A549 (cell line): Measurements from ENCODE around the gene NT5C3A. TPM values are rescaled to one million over a fixed set of nuclear protein-coding genes. Genes with fewer than 3 reads are reported as not detected.
A peak's percentile ranks its signal among the peaks of the same experiment; 100 is the strongest.

Experiments used
- ATAC-seq, 2 experiments: fragments of 200-7000 bp in 1 of 2; fragments of >200 bp in 1 of 2; cut with Nextera tagmentation in 1 of 2; cut with Tn5 transposase in 1 of 2; 3 replicates each; pipeline versions ENCODE4 v1.8.0 to v1.9.1; 2018 to 2020; ENCODE audit warnings: mild to moderate bottlenecking in 1 of 2, moderate library complexity in 1 of 2
- CTCF ChIA-PET: fragments of 300-600 bp; sonication (Branson Sonifier 250); formaldehyde crosslinking; extraction: SDS; loops from one replicate; lab custom pipeline; 2021; ENCODE audit warnings: antibody characterized with exemption, inconsistent platforms; lab: Yijun Ruan, JAX
- POLR2A ChIA-PET: fragments of 350-600 bp; formaldehyde crosslinking; extraction: SDS; loops from one replicate; lab custom pipeline; 2021; ENCODE audit warnings: antibody characterized with exemption, inconsistent platforms; lab: Yijun Ruan, JAX
- DNase-seq, 2 experiments: peaks; one replicate each; pipeline versions ENCODE4 v3.0.0 to v3.0.0-alpha.2; 2011 to 2016; ENCODE audit warnings: low read depth in 1 of 2, low spot score in 1 of 2
- FAIRE-seq: peaks from 2 replicates; lab custom pipeline; 2011; peaks lifted over from hg19 to GRCh38; lab: Jason Lieb, UNC
- H3K27ac ChIP-seq, 2 experiments: fragments of >200 bp; sonication (Bioruptor Twin); formaldehyde crosslinking; 3 replicates each; pipeline ENCODE4 v1.5.1; 2016 to 2017
- H3K4me1 ChIP-seq: fragments of >200 bp; sonication (Bioruptor Twin); formaldehyde crosslinking; 3 replicates; pipeline ENCODE4 v1.6.1; 2016
- H3K4me2 ChIP-seq: fragments of >200 bp; sonication (Bioruptor Twin); formaldehyde crosslinking; 3 replicates; pipeline ENCODE4 v1.6.1; 2016
- H3K4me3 ChIP-seq: fragments of >200 bp; sonication (Bioruptor Twin); formaldehyde crosslinking; 3 replicates; pipeline ENCODE4 v1.5.1; 2016
- H3K9me3 ChIP-seq: fragments of >200 bp; sonication (Bioruptor Twin); formaldehyde crosslinking; 3 replicates; pipeline ENCODE4 v1.6.1; 2016
- CBX8 ChIP-seq: fragments of 200-600 bp; sonication (generic); IDR thresholded peaks from 2 replicates; pipeline ENCODE4 v1.6.1; 2016
- CEBPB ChIP-seq, 2 experiments: fragments of >200 bp in 1 of 2; sonication (Bioruptor Twin) in 1 of 2; formaldehyde crosslinking in 1 of 2; IDR thresholded peaks; 2 replicates each; pipeline ENCODE4 v1.6.1; 2012 to 2016
- EHF ChIP-seq: fragments of 250-450 bp; sonication (Bioruptor Pico); IDR thresholded peaks from 2 replicates; pipeline ENCODE4 v1.5.0; 2020; ENCODE audit warnings: mild to moderate bottlenecking
- FOSL2 ChIP-seq, 2 experiments: fragments of 450-650 bp in 1 of 2; fragments of >200 bp in 1 of 2; sonication (Bioruptor Twin) in 1 of 2; formaldehyde crosslinking; IDR thresholded peaks; 2 replicates each; pipeline versions ENCODE4 v1.5.0 to v1.6.1; 2016 to 2020; ENCODE audit warnings: mild to moderate bottlenecking in 1 of 2, moderate library complexity in 1 of 2
- FOXS1 ChIP-seq: fragments of 250-450 bp; sonication (Bioruptor Pico); IDR thresholded peaks from 2 replicates; pipeline ENCODE4 v1.5.0; 2020; ENCODE audit warnings: mild to moderate bottlenecking, moderate library complexity
- KDM5A ChIP-seq: fragments of 200-600 bp; sonication (generic); IDR thresholded peaks from 2 replicates; pipeline ENCODE4 v1.6.1; 2016; ENCODE audit warnings: antibody characterized with exemption, mild to moderate bottlenecking
- MAZ ChIP-seq: fragments of 150-350 bp; IDR thresholded peaks from 2 replicates; pipeline ENCODE4 v1.6.1; 2014; ENCODE audit warnings: antibody characterized with exemption, low read depth, low read length, borderline replicate concordance
- PHF8 ChIP-seq: fragments of 200-600 bp; sonication (generic); IDR thresholded peaks from 2 replicates; pipeline ENCODE4 v1.6.1; 2016; ENCODE audit warnings: low read depth, mild to moderate bottlenecking, antibody characterized with exemption, moderate library complexity, borderline replicate concordance
- RAD21 ChIP-seq, 2 experiments: fragments of >200 bp in 1 of 2; sonication (Bioruptor Twin) in 1 of 2; formaldehyde crosslinking in 1 of 2; IDR thresholded peaks in 1 of 2; conservative IDR thresholded peaks in 1 of 2; 2 replicates in 1 of 2; 3 replicates in 1 of 2; pipeline ENCODE4 v1.6.1; 2012 to 2018; ENCODE audit warnings: inconsistent platforms in 1 of 2
- RARB ChIP-seq: fragments of 250-450 bp; sonication (Bioruptor Pico); IDR thresholded peaks from 2 replicates; pipeline ENCODE4 v1.8.0; 2021; ENCODE audit warnings: mild to moderate bottlenecking, moderate library complexity
- SMC3 ChIP-seq: fragments of >200 bp; sonication (Bioruptor Twin); formaldehyde crosslinking; IDR thresholded peaks from 3 replicates; pipeline ENCODE4 v1.6.1; 2018; ENCODE audit warnings: inconsistent platforms
- SREBF2 ChIP-seq: fragments of 450-650 bp; IDR thresholded peaks from 2 replicates; pipeline ENCODE4 v1.6.1; 2014; ENCODE audit warnings: mild to moderate bottlenecking, moderate library complexity
- TFCP2L1 ChIP-seq: fragments of 250-450 bp; sonication (Bioruptor Pico); IDR thresholded peaks from 2 replicates; pipeline ENCODE4 v1.5.0; 2021; ENCODE audit warnings: mild to moderate bottlenecking
- ZFP36 ChIP-seq: fragments of 450-650 bp; IDR thresholded peaks from 2 replicates; pipeline ENCODE4 v1.6.1; 2014; ENCODE audit warnings: borderline replicate concordance; ENCODE audit not compliant: partially characterized antibody
- WGBS: methylation state at CpG from one replicate; pipeline ENCODE4 v1.1.6; 2017; ENCODE audit errors: missing lambda C conversion rate; 5-methylcytosine and 5-hydroxymethylcytosine counted together
- polyA plus RNA-seq, 4 experiments: library from polyadenylated mRNA; depleted of rRNA in 3 of 4; stranded (reverse); fragments of >200 nt; fragmentation: RNase III in 1 of 4; extraction: RNeasy Plus Mini Kit Qiagen cat#74134 plus additional on column Dnase treatment in 1 of 4; gene quantifications; 2 replicates in 3 of 4; 3 replicates in 1 of 4; pipeline ENCODE4 v1.2.3, GENCODE V29; 2011 to 2017
- TF ChIP-seq, protein P1 (sequence below): fragments of 150-350 bp; IDR thresholded peaks from 2 replicates; pipeline ENCODE4 v1.6.1; 2014; ENCODE audit warnings: low read depth, mild to moderate bottlenecking, low read length
- TF ChIP-seq, protein P2 (sequence below): fragments of >200 bp; sonication (Bioruptor Twin); formaldehyde crosslinking; IDR thresholded peaks from 2 replicates; pipeline ENCODE4 v1.6.1; 2016
- TF ChIP-seq, protein P3 (sequence below): fragments of 250-450 bp; sonication (Bioruptor Pico); IDR thresholded peaks from 2 replicates; pipeline ENCODE4 v1.5.0; 2021; ENCODE audit warnings: mild to moderate bottlenecking, moderate library complexity, borderline replicate concordance
- TF ChIP-seq, protein P4 (sequence below): fragments of 450-650 bp; IDR thresholded peaks from 2 replicates; pipeline ENCODE4 v1.6.1; 2014; ENCODE audit warnings: antibody characterized with exemption
- TF ChIP-seq, protein P5 (sequence below): fragments of >200 bp; sonication (Bioruptor Twin); formaldehyde crosslinking; IDR thresholded peaks from 3 replicates; pipeline ENCODE4 v1.5.1; 2016

The NT5C3A gene
- polyA plus RNA-seq, 2 of the 4 experiments (the other 2 are of a cell fraction), result 38.2 to 59.6 TPM

DNA sequence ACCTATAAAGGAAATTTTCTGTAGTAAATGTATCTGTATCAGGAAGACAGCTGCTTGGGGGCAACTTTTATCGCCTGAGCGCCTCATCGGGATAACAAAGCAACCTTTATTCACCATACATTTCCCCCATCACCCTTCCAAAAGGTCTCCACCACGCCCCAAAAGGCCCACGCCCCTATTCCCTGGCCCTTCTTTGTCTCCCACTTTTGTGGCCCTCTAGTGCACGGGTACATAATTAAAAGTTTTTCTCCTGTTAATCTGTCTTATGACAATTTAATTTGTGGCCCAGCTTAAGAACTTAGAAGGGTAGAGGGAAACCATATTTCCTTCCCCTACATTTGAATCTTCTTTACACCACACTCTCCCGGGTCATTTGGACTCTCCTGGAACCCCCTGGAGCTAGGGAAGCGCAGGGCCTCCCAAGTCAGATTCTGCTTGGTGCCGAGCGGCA is 46.0 kb upstream of the NT5C3A start:
- H3K27ac ChIP-seq, result peak overlapping the region; percentile 90 to 97
- ATAC-seq (peak; percentile 62 to 69), DNase-seq (peak in 1 of 2 experiments; percentile 33), FAIRE-seq (no peak)
- H3K4me2 ChIP-seq, result peak overlapping the region; percentile 75
- peaks cover 13% of the 10 kb centered on the region; the same call in 2 of the 3 replicates for H3K4me1 ChIP-seq
- no peaks in the 10 kb centered on the region for H3K9me3 ChIP-seq
- under 1% methylated on average over 10 of the region's 10 CpGs for WGBS
- ChIA-PET POLR2A (interaction anchor here (1.3 kb wide), 1 partner anchor 151 kb away, joined by 5 read pairs; the partner anchor contains the start of gene FKBP9), CTCF (interaction anchor here (0.7 to 4.1 kb wide), 33 partner anchors 10 to 418 kb away, joined by 3 to 26 read pairs (median 4); partner anchors contain the start of genes BBS9, FKBP9 and NT5C3A)
- TF ChIP-seq EHF (CRISPR knock-in tag), result no peak
- TF ChIP-seq, protein P1, sequence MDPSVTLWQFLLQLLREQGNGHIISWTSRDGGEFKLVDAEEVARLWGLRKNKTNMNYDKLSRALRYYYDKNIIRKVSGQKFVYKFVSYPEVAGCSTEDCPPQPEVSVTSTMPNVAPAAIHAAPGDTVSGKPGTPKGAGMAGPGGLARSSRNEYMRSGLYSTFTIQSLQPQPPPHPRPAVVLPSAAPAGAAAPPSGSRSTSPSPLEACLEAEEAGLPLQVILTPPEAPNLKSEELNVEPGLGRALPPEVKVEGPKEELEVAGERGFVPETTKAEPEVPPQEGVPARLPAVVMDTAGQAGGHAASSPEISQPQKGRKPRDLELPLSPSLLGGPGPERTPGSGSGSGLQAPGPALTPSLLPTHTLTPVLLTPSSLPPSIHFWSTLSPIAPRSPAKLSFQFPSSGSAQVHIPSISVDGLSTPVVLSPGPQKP, result no peak
- no peak for TF ChIP-seq TFCP2L1 (CRISPR knock-in tag)
- TF ChIP-seq, protein P2, sequence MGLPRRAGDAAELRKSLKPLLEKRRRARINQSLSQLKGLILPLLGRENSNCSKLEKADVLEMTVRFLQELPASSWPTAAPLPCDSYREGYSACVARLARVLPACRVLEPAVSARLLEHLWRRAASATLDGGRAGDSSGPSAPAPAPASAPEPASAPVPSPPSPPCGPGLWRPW, result no peak
- TF ChIP-seq SREBF2, result no peak
- no peak for TF ChIP-seq CBX8
- TF ChIP-seq, protein P3, sequence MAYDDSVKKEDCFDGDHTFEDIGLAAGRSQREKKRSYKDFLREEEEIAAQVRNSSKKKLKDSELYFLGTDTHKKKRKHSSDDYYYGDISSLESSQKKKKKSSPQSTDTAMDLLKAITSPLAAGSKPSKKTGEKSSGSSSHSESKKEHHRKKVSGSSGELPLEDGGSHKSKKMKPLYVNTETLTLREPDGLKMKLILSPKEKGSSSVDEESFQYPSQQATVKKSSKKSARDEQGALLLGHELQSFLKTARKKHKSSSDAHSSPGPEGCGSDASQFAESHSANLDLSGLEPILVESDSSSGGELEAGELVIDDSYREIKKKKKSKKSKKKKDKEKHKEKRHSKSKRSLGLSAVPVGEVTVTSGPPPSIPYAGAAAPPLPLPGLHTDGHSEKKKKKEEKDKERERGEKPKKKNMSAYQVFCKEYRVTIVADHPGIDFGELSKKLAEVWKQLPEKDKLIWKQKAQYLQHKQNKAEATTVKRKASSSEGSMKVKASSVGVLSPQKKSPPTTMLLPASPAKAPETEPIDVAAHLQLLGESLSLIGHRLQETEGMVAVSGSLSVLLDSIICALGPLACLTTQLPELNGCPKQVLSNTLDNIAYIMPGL (CRISPR knock-in tag), result no peak
- TF ChIP-seq, protein P4, sequence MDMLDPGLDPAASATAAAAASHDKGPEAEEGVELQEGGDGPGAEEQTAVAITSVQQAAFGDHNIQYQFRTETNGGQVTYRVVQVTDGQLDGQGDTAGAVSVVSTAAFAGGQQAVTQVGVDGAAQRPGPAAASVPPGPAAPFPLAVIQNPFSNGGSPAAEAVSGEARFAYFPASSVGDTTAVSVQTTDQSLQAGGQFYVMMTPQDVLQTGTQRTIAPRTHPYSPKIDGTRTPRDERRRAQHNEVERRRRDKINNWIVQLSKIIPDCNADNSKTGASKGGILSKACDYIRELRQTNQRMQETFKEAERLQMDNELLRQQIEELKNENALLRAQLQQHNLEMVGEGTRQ, result no peak
- no peak for TF ChIP-seq RARB (CRISPR knock-in tag)
- no peak for TF ChIP-seq FOSL2 (IDR thresholded peaks at IDR 0.05)
- no peak for TF ChIP-seq FOSL2 (CRISPR knock-in tag; IDR thresholded peaks at IDR 0.05)
- no peak for TF ChIP-seq CEBPB (IDR thresholded peaks at IDR 0.05)
- no peak for TF ChIP-seq PHF8
- TF ChIP-seq MAZ, result no peak
- peak overlapping the region; percentile 90 for H3K4me3 ChIP-seq

DNA sequence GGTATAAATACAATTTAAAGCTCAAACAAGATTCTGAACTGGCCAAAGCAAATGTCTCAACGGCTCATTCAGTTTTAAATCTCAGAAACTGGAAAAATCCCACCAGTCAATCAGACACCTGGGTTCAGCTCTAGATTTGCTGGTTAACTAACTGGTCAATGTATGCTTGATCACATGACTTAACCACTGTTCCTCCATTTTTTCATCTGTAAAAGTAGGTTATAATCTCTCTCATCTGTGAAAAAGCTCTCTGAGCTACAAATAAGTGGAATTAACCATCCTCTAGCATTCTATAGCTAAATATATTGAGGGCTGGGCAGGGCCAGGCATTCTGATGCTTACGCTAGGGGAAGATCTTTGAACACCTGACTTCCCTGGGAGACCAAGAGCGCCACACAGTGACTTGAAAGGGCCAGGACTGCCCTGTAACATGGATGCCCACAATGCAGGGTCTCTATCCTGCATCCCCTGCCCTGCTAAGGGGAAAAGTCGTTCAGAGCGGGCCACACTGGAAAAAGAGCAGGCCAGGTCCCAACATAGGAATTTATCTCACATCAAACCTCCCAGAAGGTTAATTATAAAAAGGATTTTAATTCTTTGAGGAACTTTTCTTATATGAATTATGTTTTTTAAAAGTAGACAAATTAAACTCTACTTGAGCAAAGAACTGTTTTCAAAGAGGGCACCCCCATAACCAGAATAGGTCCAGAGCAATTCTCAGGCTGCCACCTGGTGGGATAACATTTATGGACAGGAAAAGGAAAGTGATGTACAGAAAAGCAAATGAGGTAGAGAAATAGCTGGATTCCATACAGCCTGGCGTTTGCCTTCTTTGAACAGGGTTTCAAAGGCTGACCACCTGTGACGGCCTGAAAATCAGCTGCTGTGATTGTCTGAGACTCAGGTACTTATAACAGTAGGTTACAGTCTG is 44.8 kb upstream of the NT5C3A start:
- Histone ChIP-seq H3K4me3 (peak overlapping the region; percentile 90), H3K4me1 (peaks cover 13% of the 10 kb centered on the region; the same call in 2 of the 3 replicates), H3K27ac (peak overlapping the region in 1 of 2 experiments; percentile 47; a peak in 1 of 6 replicates), H3K9me3 (no peaks in the 10 kb centered on the region), H3K4me2 (peak overlapping the region; percentile 75)
- ATAC-seq (peak; percentile 32 to 63; a peak in 3 of 6 replicates), FAIRE-seq (no peak), DNase-seq (peak; percentile 18 to 62)
- POLR2A ChIA-PET, result interaction anchor here (1.3 kb wide), 1 partner anchor 150 kb away, joined by 5 read pairs; the partner anchor contains the start of gene FKBP9
- TF ChIP-seq, protein P5, sequence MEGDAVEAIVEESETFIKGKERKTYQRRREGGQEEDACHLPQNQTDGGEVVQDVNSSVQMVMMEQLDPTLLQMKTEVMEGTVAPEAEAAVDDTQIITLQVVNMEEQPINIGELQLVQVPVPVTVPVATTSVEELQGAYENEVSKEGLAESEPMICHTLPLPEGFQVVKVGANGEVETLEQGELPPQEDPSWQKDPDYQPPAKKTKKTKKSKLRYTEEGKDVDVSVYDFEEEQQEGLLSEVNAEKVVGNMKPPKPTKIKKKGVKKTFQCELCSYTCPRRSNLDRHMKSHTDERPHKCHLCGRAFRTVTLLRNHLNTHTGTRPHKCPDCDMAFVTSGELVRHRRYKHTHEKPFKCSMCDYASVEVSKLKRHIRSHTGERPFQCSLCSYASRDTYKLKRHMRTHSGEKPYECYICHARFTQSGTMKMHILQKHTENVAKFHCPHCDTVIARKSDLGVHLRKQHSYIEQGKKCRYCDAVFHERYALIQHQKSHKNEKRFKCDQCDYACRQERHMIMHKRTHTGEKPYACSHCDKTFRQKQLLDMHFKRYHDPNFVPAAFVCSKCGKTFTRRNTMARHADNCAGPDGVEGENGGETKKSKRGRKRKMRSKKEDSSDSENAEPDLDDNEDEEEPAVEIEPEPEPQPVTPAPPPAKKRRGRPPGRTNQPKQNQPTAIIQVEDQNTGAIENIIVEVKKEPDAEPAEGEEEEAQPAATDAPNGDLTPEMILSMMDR, result peak; percentile 72
- no peak for TF ChIP-seq ZFP36
- TF ChIP-seq CBX8, result no peak
- TF ChIP-seq SMC3, result peak; percentile 75
- TF ChIP-seq SREBF2, result no peak
- TF ChIP-seq KDM5A, result no peak
- peak; percentile 61 to 63 for TF ChIP-seq RAD21 (conservative IDR thresholded peaks at IDR 0.05 in 1 of 2, IDR thresholded peaks at IDR 0.05 in 1 of 2)
- TF ChIP-seq FOXS1 (CRISPR knock-in tag), result no peak
- CTCF ChIA-PET, result interaction anchor here (0.6 to 4.1 kb wide), 33 partner anchors 9 to 484 kb away, joined by 3 to 26 read pairs (median 4); partner anchors contain the start of genes BBS9, FKBP9 and NT5C3A
- 42% methylated on average over 7 of the region's 7 CpGs for WGBS
